ENCODE results near the gene MAU2. TPM values are rescaled to one million over a fixed set of nuclear protein-coding genes. Genes with fewer than 3 reads are reported as not detected.

The MAU2 gene
- polyA plus RNA-seq, 1 donor from 2014 or later: 48.3 TPM

- no peaks in the 10 kb centered on the region for H4K20me1 ChIP-seq (ENCODE audit: insufficient read depth)
- peaks cover 7% of the 10 kb centered on the region for H3K79me2 ChIP-seq (replicated peaks; ENCODE audit: insufficient read depth, low read length)
- H3K9me2 ChIP-seq (ENCODE audit: insufficient read depth, low read length): no peaks in the 10 kb centered on the region
- no peak overlapping the region for H2AFZ ChIP-seq (ENCODE audit: low read depth, low read length)
- H3K9me3 ChIP-seq (ENCODE audit: low read length): no peaks in the 10 kb centered on the region
- TF ChIP-seq SMC3 (conservative IDR thresholded peaks at IDR 0.05; ENCODE audit: poor library complexity): no peak
- TF ChIP-seq EP300 (conservative IDR thresholded peaks at IDR 0.05; ENCODE audit: poor library complexity, severe bottlenecking): no peak
- no peak for TF ChIP-seq POLR2AphosphoS5 (IDR thresholded peaks at IDR 0.05)
- TF ChIP-seq EZH2 (IDR thresholded peaks at IDR 0.05; ENCODE audit: borderline replicate concordance, insufficient read depth, low read length, poor library complexity, severe bottlenecking): no peak
- no peak for TF ChIP-seq RAD21 (conservative IDR thresholded peaks at IDR 0.05)
- no peak for TF ChIP-seq MXI1 (conservative IDR thresholded peaks at IDR 0.05; ENCODE audit: poor library complexity, severe bottlenecking)
- TF ChIP-seq, protein P1, sequence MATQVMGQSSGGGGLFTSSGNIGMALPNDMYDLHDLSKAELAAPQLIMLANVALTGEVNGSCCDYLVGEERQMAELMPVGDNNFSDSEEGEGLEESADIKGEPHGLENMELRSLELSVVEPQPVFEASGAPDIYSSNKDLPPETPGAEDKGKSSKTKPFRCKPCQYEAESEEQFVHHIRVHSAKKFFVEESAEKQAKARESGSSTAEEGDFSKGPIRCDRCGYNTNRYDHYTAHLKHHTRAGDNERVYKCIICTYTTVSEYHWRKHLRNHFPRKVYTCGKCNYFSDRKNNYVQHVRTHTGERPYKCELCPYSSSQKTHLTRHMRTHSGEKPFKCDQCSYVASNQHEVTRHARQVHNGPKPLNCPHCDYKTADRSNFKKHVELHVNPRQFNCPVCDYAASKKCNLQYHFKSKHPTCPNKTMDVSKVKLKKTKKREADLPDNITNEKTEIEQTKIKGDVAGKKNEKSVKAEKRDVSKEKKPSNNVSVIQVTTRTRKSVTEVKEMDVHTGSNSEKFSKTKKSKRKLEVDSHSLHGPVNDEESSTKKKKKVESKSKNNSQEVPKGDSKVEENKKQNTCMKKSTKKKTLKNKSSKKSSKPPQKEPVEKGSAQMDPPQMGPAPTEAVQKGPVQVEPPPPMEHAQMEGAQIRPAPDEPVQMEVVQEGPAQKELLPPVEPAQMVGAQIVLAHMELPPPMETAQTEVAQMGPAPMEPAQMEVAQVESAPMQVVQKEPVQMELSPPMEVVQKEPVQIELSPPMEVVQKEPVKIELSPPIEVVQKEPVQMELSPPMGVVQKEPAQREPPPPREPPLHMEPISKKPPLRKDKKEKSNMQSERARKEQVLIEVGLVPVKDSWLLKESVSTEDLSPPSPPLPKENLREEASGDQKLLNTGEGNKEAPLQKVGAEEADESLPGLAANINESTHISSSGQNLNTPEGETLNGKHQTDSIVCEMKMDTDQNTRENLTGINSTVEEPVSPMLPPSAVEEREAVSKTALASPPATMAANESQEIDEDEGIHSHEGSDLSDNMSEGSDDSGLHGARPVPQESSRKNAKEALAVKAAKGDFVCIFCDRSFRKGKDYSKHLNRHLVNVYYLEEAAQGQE (IDR thresholded peaks at IDR 0.05; ENCODE audit: borderline replicate concordance): no peak
- no peak for TF ChIP-seq TAF1 (IDR thresholded peaks at IDR 0.05; ENCODE audit: low read depth)
- no peak for TF ChIP-seq CTCF (IDR thresholded peaks at IDR 0.05; ENCODE audit: poor library complexity, severe bottlenecking)
- no peaks in the 10 kb centered on the region for H3K36me3 ChIP-seq (ENCODE audit: insufficient read depth, low read length)
- no peak overlapping the region for H3K4me3 ChIP-seq (ENCODE audit: low read length)
- no peaks in the 10 kb centered on the region for H3F3A ChIP-seq (ENCODE audit: insufficient read depth, low read length, poor library complexity, severe bottlenecking)
- H3K27ac ChIP-seq (ENCODE audit: low read length): no peak overlapping the region
- no peak overlapping the region for H3K9ac ChIP-seq (ENCODE audit: low read length)
- H3K4me2 ChIP-seq (ENCODE audit: low read length): no peak overlapping the region
- no peaks in the 10 kb centered on the region for H3K27me3 ChIP-seq (ENCODE audit: insufficient read depth, low read depth, low read length)
Observed at GRCh38 chr19:19403373-19403901, 82.8 kb downstream of the MAU2 start.

DNA sequence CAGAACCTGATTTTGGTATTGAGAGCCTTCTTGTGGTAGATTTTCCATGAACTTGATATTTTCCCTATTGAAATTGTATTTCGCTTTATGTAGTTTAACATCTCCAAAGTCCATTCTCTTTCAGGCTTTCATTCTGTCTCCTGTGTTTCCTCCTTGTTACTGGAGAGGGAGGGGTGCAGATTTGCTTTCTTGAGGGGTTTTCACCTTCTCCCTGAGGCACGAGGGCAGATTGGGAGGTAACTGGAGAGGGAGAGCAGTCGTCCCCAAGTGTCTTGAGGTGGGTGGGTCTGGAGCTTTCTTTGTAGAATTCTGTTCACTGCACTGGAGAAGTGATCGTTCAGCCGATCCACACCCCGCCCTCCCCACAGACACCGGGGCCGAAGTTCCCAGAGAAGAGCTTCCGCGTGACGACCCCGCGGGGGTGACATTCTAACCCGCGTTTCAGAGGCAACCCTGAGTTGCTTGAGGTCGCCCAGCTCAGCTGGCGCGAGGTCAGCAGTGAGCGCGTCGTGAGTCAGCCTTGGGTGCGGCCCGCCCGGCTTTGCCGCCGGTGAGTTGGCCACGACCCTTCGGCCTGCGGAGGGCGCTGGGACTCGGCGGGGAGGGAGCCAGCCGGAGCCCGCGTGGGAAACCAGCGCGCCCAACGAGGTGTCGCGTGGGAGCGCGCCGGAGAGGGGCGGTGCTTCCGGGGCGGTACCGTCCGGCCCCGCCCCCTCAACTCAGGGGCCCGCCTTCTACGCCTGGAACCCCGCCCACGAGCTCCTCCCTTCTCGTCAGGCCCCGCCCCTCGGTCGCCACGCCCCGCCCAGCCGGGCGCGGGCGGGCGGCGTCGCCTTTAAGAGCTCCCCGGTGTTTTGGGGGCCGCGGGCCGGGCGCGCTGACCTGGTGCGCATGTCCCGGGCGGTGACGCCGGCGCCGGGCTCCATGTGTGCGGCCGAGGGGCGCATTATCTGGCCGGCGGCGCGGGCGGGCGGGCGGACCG, 84.5 kb downstream of the MAU2 start, which contains the start of gene GATAD2A:
GATAD2A (plus strand) TSS at position 797 of the 982 bp plus-strand sequence. CDS start 59,671 bp downstream, outside the sequence.
- H4K20me1 ChIP-seq (ENCODE audit: insufficient read depth): no peaks in the 10 kb centered on the region
- no peaks in the 10 kb centered on the region for H3K9me3 ChIP-seq (ENCODE audit: low read length)
- H3K79me2 ChIP-seq (replicated peaks; ENCODE audit: insufficient read depth, low read length): peaks cover 23% of the 10 kb centered on the region

More for the DNA sequence above, 84.5 kb downstream of the MAU2 start, which contains the start of gene GATAD2A:
- TF ChIP-seq SMC3 (conservative IDR thresholded peaks at IDR 0.05; ENCODE audit: poor library complexity) (peak; percentile 66), EP300 (conservative IDR thresholded peaks at IDR 0.05; ENCODE audit: poor library complexity, severe bottlenecking) (no peak), CTCF (IDR thresholded peaks at IDR 0.05; ENCODE audit: poor library complexity, severe bottlenecking) (peak; percentile 60), RAD21 (conservative IDR thresholded peaks at IDR 0.05) (peak; percentile 53), MXI1 (conservative IDR thresholded peaks at IDR 0.05; ENCODE audit: poor library complexity, severe bottlenecking) (peak; percentile 87)
- Histone ChIP-seq H3K9me2 (ENCODE audit: insufficient read depth, low read length) (no peaks in the 10 kb centered on the region), H3K27ac (ENCODE audit: low read length) (peak within 1 kb of the TSS; percentile 49), H2AFZ (ENCODE audit: low read depth, low read length) (peak within 1 kb of the TSS; percentile 18), H3K4me3 (ENCODE audit: low read length) (peak within 1 kb of the TSS; percentile 82), H3K9ac (ENCODE audit: low read length) (peak within 1 kb of the TSS; percentile 59), H3K36me3 (ENCODE audit: insufficient read depth, low read length) (no peaks in the 10 kb centered on the region), H3K27me3 (ENCODE audit: insufficient read depth, low read depth, low read length) (no peaks in the 10 kb centered on the region), H3F3A (ENCODE audit: insufficient read depth, low read length, poor library complexity, severe bottlenecking) (no peaks in the 10 kb centered on the region), H3K4me2 (ENCODE audit: low read length) (peak within 1 kb of the TSS; percentile 86)
